Lung (tissue), 12 donors: ENCODE data around the gene KLHL25. TPM values are rescaled to one million over a fixed set of nuclear protein-coding genes. Genes with fewer than 3 reads are reported as not detected.
"Not testable (repeated sequence)": the region's sequence is repeated elsewhere in the genome, so short reads cannot be mapped to it uniquely, and the experiment has no call there.

Source experiments
- ATAC-seq: fragments of 200-7000 bp; cut with Tn5 transposase; one replicate; pipeline ENCODE4 v1.9.1; 2020; ENCODE audit warnings: moderate number of reproducible peaks; ENCODE audit not compliant: insufficient read depth, low FRiP score
- DNase-seq, 3 donors: peaks; one replicate each; pipeline ENCODE4 v3.0.0-alpha.2; 2013 to 2017
- H3K27ac ChIP-seq, 2 donors: one replicate each; pipeline ENCODE4 v1.5.1; 2013; ENCODE audit warnings: mild to moderate bottlenecking in 2 of 2, moderate library complexity in 2 of 2, control low read depth in 1 of 2, inconsistent platforms in 1 of 2, low read depth in 1 of 2, low read length in 1 of 2
- H3K27me3 ChIP-seq, 3 donors: one replicate each; pipeline ENCODE4 v1.5.1; 2013; ENCODE audit warnings: low read length in 2 of 3; ENCODE audit not compliant: control insufficient read depth in 3 of 3, insufficient read depth in 3 of 3
- H3K36me3 ChIP-seq, 4 donors: one replicate each; pipeline ENCODE4 v1.5.1; 2013; ENCODE audit warnings: low read length in 4 of 4, mild to moderate bottlenecking in 1 of 4, moderate library complexity in 1 of 4; ENCODE audit not compliant: control insufficient read depth in 4 of 4, insufficient read depth in 4 of 4
- H3K4me1 ChIP-seq, 5 donors: one replicate each; pipeline ENCODE4 v1.5.1; 2013; ENCODE audit warnings: low read length in 5 of 5, mild to moderate bottlenecking in 2 of 5, moderate library complexity in 1 of 5; ENCODE audit not compliant: control insufficient read depth in 5 of 5, insufficient read depth in 5 of 5
- H3K4me3 ChIP-seq: one replicate; pipeline ENCODE4 v1.5.1; 2013; ENCODE audit warnings: mild to moderate bottlenecking, control low read depth, moderate library complexity
- H3K9ac ChIP-seq, 2 donors: one replicate each; pipeline ENCODE4 v1.5.1; 2013; ENCODE audit warnings: low read length in 2 of 2, control low read depth in 1 of 2; ENCODE audit not compliant: insufficient read depth in 1 of 2
- H3K9me3 ChIP-seq, 4 donors: one replicate each; pipeline ENCODE4 v1.5.1; 2013; ENCODE audit warnings: low read length in 3 of 4, mild to moderate bottlenecking in 1 of 4, moderate library complexity in 1 of 4; ENCODE audit not compliant: control insufficient read depth in 4 of 4, insufficient read depth in 3 of 4
- CTCF ChIP-seq: IDR thresholded peaks from 2 replicates; pipeline ENCODE4 v1.5.1; 2012; ENCODE audit warnings: mild to moderate bottlenecking; ENCODE audit errors: control extremely low read depth, extremely low read depth
- WGBS, 2 donors: extraction: QIAGEN DNeasy Blood & Tissue Kit; methylation state at CpG; one replicate each; pipeline ENCODE4 v1.1.7; 2013; 5-methylcytosine and 5-hydroxymethylcytosine counted together
- polyA plus RNA-seq, 2 donors: library from polyadenylated mRNA; stranded (reverse); fragments of 200-250 nt; gene quantifications; one replicate each; pipeline ENCODE4 v1.2.1, GENCODE V29; 2013
- total RNA-seq, 2 donors: library from RNA; depleted of rRNA in 1 of 2; stranded (reverse); fragments of >200 nt in 1 of 2; gene quantifications; one replicate each; pipeline ENCODE4 v1.2.1, GENCODE V29; 2014 to 2021
- donor health status: control.
- donor health status: control.
- donor health status: Bipolar disorder and iron deficiency.
- donor health status: healthy.
- donor health status: DM: yes; HTN: yes; CAD: no.

The KLHL25 gene
- total and polyA plus RNA-seq, 4 donors, result 3.0 to 9.2 (median 7.1) TPM

GRCh38 chr15:85834651-85835050, 39.9 kb upstream of the KLHL25 start:
- no peak for ATAC-seq
- WGBS, 2 donors, result 79 to 83% methylated on average over 3 of the region's 3 CpGs
- no peak for DNase-seq
- Histone ChIP-seq H3K9me3 (no peaks in the 10 kb centered on the region), H3K4me3 (no peak overlapping the region), H3K27me3 (no peaks in the 10 kb centered on the region), H3K27ac (no peak overlapping the region), H3K36me3 (no peaks in the 10 kb centered on the region), H3K9ac (no peak overlapping the region), H3K4me1 (peaks cover 0 to 1% (median 0%) of the 10 kb centered on the region in 5 donors)
- TF ChIP-seq CTCF, result no peak

GRCh38 chr15:85832394-85832793, 37.7 kb upstream of the KLHL25 start:
- Histone ChIP-seq H3K9ac (no peak overlapping the region), H3K27ac (no peak overlapping the region), H3K9me3 (no peaks in the 10 kb centered on the region), H3K27me3 (no peaks in the 10 kb centered on the region), H3K36me3 (no peaks in the 10 kb centered on the region), H3K4me1 (peaks cover 0 to 1% (median 0%) of the 10 kb centered on the region in 5 donors), H3K4me3 (no peak overlapping the region)
- 62 to 77% methylated on average over 4 of the region's 4 CpGs for WGBS, 2 donors
- no peak for ATAC-seq
- DNase-seq, result no peak
- TF ChIP-seq CTCF, result no peak

GRCh38 chr15:85831415-85832113, 36.8 kb upstream of the KLHL25 start:
- H3K27me3 ChIP-seq, result no peaks in the 10 kb centered on the region
- ATAC-seq (peak; percentile 67), DNase-seq (peak; percentile 66 to 75 (median 71))
- TF ChIP-seq CTCF, result peak; percentile 36
- H3K9me3 ChIP-seq, result no peaks in the 10 kb centered on the region
- H3K27ac ChIP-seq, result no peak overlapping the region
- WGBS, 2 donors, result 68 to 69% methylated on average over 15 of the region's 15 CpGs
- no peaks in the 10 kb centered on the region for H3K4me1 ChIP-seq
- H3K9ac ChIP-seq, result no peak overlapping the region
- H3K4me3 ChIP-seq, result no peak overlapping the region
- H3K36me3 ChIP-seq, result no peaks in the 10 kb centered on the region

- 93 to 99% methylated on average over 4 of the region's 4 CpGs for WGBS, 2 donors
- not testable (repeated sequence) for H3K27ac ChIP-seq, H3K9me3 ChIP-seq, H3K36me3 ChIP-seq, H3K27me3 ChIP-seq, H3K4me3 ChIP-seq, ATAC-seq, DNase-seq, H3K9ac ChIP-seq, H3K4me1 ChIP-seq
These were observed 35.0 kb upstream of the KLHL25 start for GRCh38 chr15:85829754-85830153.
